ENCODE data around the gene CARMIL1.

The CARMIL1 gene

DNA sequence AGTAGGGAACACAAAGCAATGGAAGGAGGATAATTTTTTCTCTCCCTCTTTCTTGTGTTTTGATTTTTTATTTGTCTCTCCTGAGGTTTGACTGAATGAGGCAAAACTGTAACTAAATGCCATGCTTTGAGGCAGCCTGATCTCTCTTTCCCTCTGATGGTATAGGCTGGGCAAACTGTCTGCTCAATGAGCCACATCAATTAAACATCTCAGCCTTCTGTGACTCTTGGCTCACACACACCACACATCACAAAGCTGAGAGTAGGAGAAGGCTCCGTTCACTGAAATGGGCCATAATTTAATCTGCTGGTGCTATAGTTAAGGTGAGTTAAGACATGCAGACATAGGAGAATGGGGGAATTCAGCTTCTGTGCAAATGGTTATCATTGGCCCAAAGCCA is 344.7 kb downstream of the CARMIL1 start:
- TF ChIP-seq, protein P1, sequence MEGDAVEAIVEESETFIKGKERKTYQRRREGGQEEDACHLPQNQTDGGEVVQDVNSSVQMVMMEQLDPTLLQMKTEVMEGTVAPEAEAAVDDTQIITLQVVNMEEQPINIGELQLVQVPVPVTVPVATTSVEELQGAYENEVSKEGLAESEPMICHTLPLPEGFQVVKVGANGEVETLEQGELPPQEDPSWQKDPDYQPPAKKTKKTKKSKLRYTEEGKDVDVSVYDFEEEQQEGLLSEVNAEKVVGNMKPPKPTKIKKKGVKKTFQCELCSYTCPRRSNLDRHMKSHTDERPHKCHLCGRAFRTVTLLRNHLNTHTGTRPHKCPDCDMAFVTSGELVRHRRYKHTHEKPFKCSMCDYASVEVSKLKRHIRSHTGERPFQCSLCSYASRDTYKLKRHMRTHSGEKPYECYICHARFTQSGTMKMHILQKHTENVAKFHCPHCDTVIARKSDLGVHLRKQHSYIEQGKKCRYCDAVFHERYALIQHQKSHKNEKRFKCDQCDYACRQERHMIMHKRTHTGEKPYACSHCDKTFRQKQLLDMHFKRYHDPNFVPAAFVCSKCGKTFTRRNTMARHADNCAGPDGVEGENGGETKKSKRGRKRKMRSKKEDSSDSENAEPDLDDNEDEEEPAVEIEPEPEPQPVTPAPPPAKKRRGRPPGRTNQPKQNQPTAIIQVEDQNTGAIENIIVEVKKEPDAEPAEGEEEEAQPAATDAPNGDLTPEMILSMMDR (IDR thresholded peaks at IDR 0.05) = no peak
- Histone ChIP-seq H3K27ac (no peak overlapping the region), H3K4me1 (ENCODE audit: control insufficient read depth in 1 of 2, insufficient read depth in 1 of 2, low read depth in 1 of 2, low read length in 1 of 2) (no peaks in the 10 kb centered on the region), H3K9me3 (no peaks in the 10 kb centered on the region), H3K36me3 (no peaks in the 10 kb centered on the region), H3K27me3 (peaks cover 4% of the 10 kb centered on the region), H3K4me3 (ENCODE audit: low read depth in 1 of 2, low read length in 1 of 2) (no peak overlapping the region)

DNA sequence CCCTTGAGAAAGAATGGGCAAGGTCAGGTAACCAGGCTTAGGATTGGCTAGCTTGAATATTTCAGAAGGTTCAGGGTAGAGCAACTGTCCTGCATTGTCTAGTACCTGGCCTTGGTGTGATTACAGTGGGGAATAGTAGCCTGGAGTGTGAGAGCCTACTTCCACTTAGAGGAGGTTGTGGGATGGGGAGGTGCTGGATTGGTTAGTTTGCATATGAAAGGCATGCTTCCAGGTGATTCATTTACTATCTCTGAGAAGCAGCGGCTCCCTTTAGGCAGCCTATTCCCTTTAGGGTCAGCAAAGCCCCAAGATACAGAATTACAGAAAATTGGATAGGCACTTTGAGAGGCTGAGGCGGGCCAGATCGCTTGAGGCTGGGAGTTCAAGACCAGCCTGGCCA is 347.8 kb downstream of the CARMIL1 start:
- TF ChIP-seq, protein P1 (IDR thresholded peaks at IDR 0.05) = no peak
- no peaks in the 10 kb centered on the region for H3K9me3 ChIP-seq
- no peaks in the 10 kb centered on the region for H3K36me3 ChIP-seq
- H3K27ac ChIP-seq = no peak overlapping the region
- no peak overlapping the region for H3K4me3 ChIP-seq (ENCODE audit: low read depth in 1 of 2, low read length in 1 of 2)
- peaks cover 9% of the 10 kb centered on the region for H3K27me3 ChIP-seq
- H3K4me1 ChIP-seq (ENCODE audit: control insufficient read depth in 1 of 2, insufficient read depth in 1 of 2, low read depth in 1 of 2, low read length in 1 of 2) = no peaks in the 10 kb centered on the region

DNA sequence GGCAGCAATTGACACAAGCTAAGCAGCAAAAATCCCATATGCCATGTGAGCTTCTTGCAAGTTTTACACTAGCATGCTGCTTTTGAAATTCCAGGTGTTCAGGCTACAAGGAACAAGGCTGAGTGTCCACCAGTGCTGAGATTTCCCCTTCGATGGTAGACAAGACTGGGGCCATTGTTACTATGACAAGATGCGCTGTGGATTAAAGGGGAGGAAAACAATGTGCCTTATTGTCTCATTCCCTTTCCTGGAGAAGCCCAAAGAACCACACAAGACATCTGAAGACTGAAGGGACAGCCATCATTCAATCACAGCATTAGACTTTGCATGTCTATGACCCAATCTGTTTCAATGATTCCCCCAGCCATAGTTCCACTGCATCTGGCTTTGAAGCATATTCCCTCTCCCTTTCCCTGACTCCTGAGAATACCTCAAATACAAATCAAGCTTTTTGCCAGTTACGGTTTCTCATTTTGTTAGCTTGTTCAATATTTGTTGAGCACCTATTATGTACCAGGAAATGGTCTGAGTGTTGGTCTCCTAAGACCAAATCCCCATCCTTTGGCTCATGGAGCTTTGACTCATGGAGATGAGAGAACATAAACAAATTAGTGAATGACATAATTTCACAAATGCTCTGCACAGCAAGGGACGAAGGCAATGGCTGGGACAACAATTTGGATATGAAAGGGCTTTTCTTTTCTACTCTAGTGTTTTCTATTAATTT is 349.5 kb downstream of the CARMIL1 start:
- H3K4me1 ChIP-seq (ENCODE audit: control insufficient read depth in 1 of 2, insufficient read depth in 1 of 2, low read depth in 1 of 2, low read length in 1 of 2) = no peaks in the 10 kb centered on the region
- no peaks in the 10 kb centered on the region for H3K36me3 ChIP-seq
- peaks cover 9% of the 10 kb centered on the region for H3K27me3 ChIP-seq
- H3K27ac ChIP-seq = no peak overlapping the region
- H3K4me3 ChIP-seq (ENCODE audit: low read depth in 1 of 2, low read length in 1 of 2) = no peak overlapping the region
- no peaks in the 10 kb centered on the region for H3K9me3 ChIP-seq
- TF ChIP-seq, protein P1 (IDR thresholded peaks at IDR 0.05) = no peak

DNA sequence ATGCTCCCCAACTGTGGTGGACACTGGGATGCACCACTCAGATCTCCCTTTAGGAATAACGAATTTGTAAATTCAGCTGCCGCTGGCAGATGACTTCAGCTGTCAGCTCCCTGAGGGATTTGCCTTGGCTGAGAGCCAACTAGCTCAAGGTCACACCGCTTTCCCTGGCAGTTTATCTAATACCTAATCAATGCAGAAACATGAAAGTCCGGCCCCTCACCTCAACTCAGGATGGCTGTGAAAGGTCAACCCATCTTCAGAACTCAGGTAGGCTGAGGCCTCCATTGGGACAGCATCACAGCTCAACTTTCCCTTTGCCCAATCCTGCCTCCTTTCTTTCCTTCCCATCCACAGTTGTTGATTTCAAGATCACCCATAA is 350.0 kb downstream of the CARMIL1 start:
- Histone ChIP-seq H3K9me3 (no peaks in the 10 kb centered on the region), H3K36me3 (no peaks in the 10 kb centered on the region), H3K27me3 (peaks cover 9% of the 10 kb centered on the region), H3K4me1 (ENCODE audit: control insufficient read depth in 1 of 2, insufficient read depth in 1 of 2, low read depth in 1 of 2, low read length in 1 of 2) (no peaks in the 10 kb centered on the region), H3K27ac (no peak overlapping the region), H3K4me3 (ENCODE audit: low read depth in 1 of 2, low read length in 1 of 2) (no peak overlapping the region)
- TF ChIP-seq, protein P1 (IDR thresholded peaks at IDR 0.05) = no peak

DNA sequence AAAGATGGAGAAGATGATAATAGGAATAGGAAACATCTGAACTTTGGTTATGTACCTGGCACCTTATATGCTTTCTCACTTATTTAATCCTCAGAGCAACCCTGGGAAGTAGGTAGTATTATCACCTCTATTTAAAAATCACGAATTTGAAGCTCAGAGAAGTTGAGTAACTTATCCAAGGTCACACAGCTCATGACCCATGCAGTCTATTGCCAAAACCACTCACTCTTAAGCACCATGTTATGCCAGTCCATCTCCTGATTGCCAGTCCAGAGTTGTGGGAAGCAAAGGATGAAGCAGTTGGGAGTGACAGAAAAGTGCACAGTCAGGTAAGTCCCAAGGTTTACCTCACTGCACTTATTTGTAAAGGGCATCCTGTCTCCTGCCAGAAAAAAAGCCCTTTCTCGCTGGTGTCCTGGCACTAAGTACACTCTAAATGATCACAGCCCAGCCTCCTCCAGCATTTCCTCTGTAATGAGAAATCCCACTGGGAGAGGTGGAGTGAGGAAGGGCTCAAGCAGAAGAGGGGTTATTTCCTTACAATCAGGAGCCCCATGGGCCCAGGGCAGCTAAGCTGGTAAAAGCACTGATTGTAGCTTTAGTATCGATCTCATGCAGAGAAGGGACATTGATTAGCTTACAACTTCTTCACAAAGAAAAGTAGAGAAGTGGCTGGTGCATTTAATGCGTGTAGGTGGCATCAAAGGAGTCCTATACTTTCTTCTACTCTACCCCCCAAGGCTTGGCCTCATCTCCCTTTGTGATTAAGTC is 351.5 kb downstream of the CARMIL1 start:
- H3K27ac ChIP-seq = no peak overlapping the region
- H3K9me3 ChIP-seq = no peaks in the 10 kb centered on the region
- peaks cover 9% of the 10 kb centered on the region for H3K27me3 ChIP-seq
- TF ChIP-seq, protein P1 (IDR thresholded peaks at IDR 0.05) = no peak
- H3K4me1 ChIP-seq (ENCODE audit: control insufficient read depth in 1 of 2, insufficient read depth in 1 of 2, low read depth in 1 of 2, low read length in 1 of 2) = no peaks in the 10 kb centered on the region
- no peaks in the 10 kb centered on the region for H3K36me3 ChIP-seq
- H3K4me3 ChIP-seq (ENCODE audit: low read depth in 1 of 2, low read length in 1 of 2) = no peak overlapping the region

Measured in neutrophil (primary cell).